ENCODE data around the gene NAT16.

Gene NAT16

GRCh38 chr7:101210143-101210542 lies 30.1 kb upstream of the NAT16 start:
- no peaks in the 10 kb centered on the region for H4K20me1 ChIP-seq (ENCODE audit: insufficient read depth, low read length)
- no peaks in the 10 kb centered on the region for H3K4me1 ChIP-seq (ENCODE audit: insufficient read depth, low read length)
- H3K4me3 ChIP-seq (ENCODE audit: low read depth in 1 of 2, low read length in 2 of 2): no peak overlapping the region
- ATAC-seq (ENCODE audit: insufficient read depth, low read depth) (no peak), DNase-seq (no peak)
- no peaks in the 10 kb centered on the region for H3K79me2 ChIP-seq (ENCODE audit: insufficient read depth, low read length)
- H3K27me3 ChIP-seq (ENCODE audit: insufficient read depth, low read length, poor library complexity): no peaks in the 10 kb centered on the region
- H3K36me3 ChIP-seq (ENCODE audit: insufficient read depth, low read length): peaks cover 26% of the 10 kb centered on the region
- no peak overlapping the region for H3K9ac ChIP-seq (ENCODE audit: low read depth, low read length)
- H3K27ac ChIP-seq (ENCODE audit: low read length): no peak overlapping the region
- H3K4me2 ChIP-seq (ENCODE audit: insufficient read depth, low read length): no peak overlapping the region
- H3K9me3 ChIP-seq (ENCODE audit: insufficient read depth, low read length, severe bottlenecking): no peaks in the 10 kb centered on the region
- TF ChIP-seq EZH2 (IDR thresholded peaks at IDR 0.05; ENCODE audit: borderline replicate concordance, low read depth, low read length, severe bottlenecking) (no peak), CTCF (IDR thresholded peaks at IDR 0.05; ENCODE audit: borderline replicate concordance, extremely low read depth, low read length, poor library complexity, severe bottlenecking) (no peak)
- no peak overlapping the region for H2AFZ ChIP-seq (ENCODE audit: low read depth, low read length)

- no peak for ATAC-seq (ENCODE audit: insufficient read depth, low read depth)
- DNase-seq: no peak
- TF ChIP-seq CTCF (IDR thresholded peaks at IDR 0.05; ENCODE audit: borderline replicate concordance, extremely low read depth, low read length, poor library complexity, severe bottlenecking): no peak
- no peak for TF ChIP-seq EZH2 (IDR thresholded peaks at IDR 0.05; ENCODE audit: borderline replicate concordance, low read depth, low read length, severe bottlenecking)
- H3K4me1 ChIP-seq (ENCODE audit: insufficient read depth, low read length): no peaks in the 10 kb centered on the region
- H3K4me3 ChIP-seq (ENCODE audit: low read depth in 1 of 2, low read length in 2 of 2): no peak overlapping the region
- H3K4me2 ChIP-seq (ENCODE audit: insufficient read depth, low read length): no peak overlapping the region
- H3K9me3 ChIP-seq (ENCODE audit: insufficient read depth, low read length, severe bottlenecking): no peaks in the 10 kb centered on the region
- no peaks in the 10 kb centered on the region for H4K20me1 ChIP-seq (ENCODE audit: insufficient read depth, low read length)
- no peak overlapping the region for H3K9ac ChIP-seq (ENCODE audit: low read depth, low read length)
- H3K27ac ChIP-seq (ENCODE audit: low read length): no peak overlapping the region
- H3K36me3 ChIP-seq (ENCODE audit: insufficient read depth, low read length): peaks cover 21% of the 10 kb centered on the region
- H3K27me3 ChIP-seq (ENCODE audit: insufficient read depth, low read length, poor library complexity): no peaks in the 10 kb centered on the region
- H2AFZ ChIP-seq (ENCODE audit: low read depth, low read length): no peak overlapping the region
- H3K79me2 ChIP-seq (ENCODE audit: insufficient read depth, low read length): no peaks in the 10 kb centered on the region
These were observed 28.7 kb upstream of the NAT16 start for GRCh38 chr7:101208794-101209193.

- no peak overlapping the region for H2AFZ ChIP-seq (ENCODE audit: low read depth, low read length)
- TF ChIP-seq CTCF (IDR thresholded peaks at IDR 0.05; ENCODE audit: borderline replicate concordance, extremely low read depth, low read length, poor library complexity, severe bottlenecking): no peak
- TF ChIP-seq EZH2 (IDR thresholded peaks at IDR 0.05; ENCODE audit: borderline replicate concordance, low read depth, low read length, severe bottlenecking): no peak
- H3K27me3 ChIP-seq (ENCODE audit: insufficient read depth, low read length, poor library complexity): no peaks in the 10 kb centered on the region
- H4K20me1 ChIP-seq (ENCODE audit: insufficient read depth, low read length): no peaks in the 10 kb centered on the region
- H3K9me3 ChIP-seq (ENCODE audit: insufficient read depth, low read length, severe bottlenecking): no peaks in the 10 kb centered on the region
- H3K79me2 ChIP-seq (ENCODE audit: insufficient read depth, low read length): no peaks in the 10 kb centered on the region
- H3K4me3 ChIP-seq (ENCODE audit: low read depth in 1 of 2, low read length in 2 of 2): no peak overlapping the region
- no peak for DNase-seq
- peaks cover 21% of the 10 kb centered on the region for H3K36me3 ChIP-seq (ENCODE audit: insufficient read depth, low read length)
- H3K27ac ChIP-seq (ENCODE audit: low read length): no peak overlapping the region
- H3K9ac ChIP-seq (ENCODE audit: low read depth, low read length): no peak overlapping the region
- no peak for ATAC-seq (ENCODE audit: insufficient read depth, low read depth)
- H3K4me1 ChIP-seq (ENCODE audit: insufficient read depth, low read length): no peaks in the 10 kb centered on the region
- H3K4me2 ChIP-seq (ENCODE audit: insufficient read depth, low read length): no peak overlapping the region
These were observed 27.4 kb upstream of the NAT16 start for GRCh38 chr7:101207459-101207858.

- Histone ChIP-seq H3K4me1 (ENCODE audit: insufficient read depth, low read length) (no peaks in the 10 kb centered on the region), H3K4me3 (ENCODE audit: low read depth in 1 of 2, low read length in 2 of 2) (no peak overlapping the region), H3K36me3 (ENCODE audit: insufficient read depth, low read length) (peaks cover 13% of the 10 kb centered on the region), H3K79me2 (ENCODE audit: insufficient read depth, low read length) (no peaks in the 10 kb centered on the region), H2AFZ (ENCODE audit: low read depth, low read length) (no peak overlapping the region), H3K9me3 (ENCODE audit: insufficient read depth, low read length, severe bottlenecking) (no peaks in the 10 kb centered on the region), H3K27ac (ENCODE audit: low read length) (no peak overlapping the region), H4K20me1 (ENCODE audit: insufficient read depth, low read length) (no peaks in the 10 kb centered on the region), H3K9ac (ENCODE audit: low read depth, low read length) (no peak overlapping the region), H3K27me3 (ENCODE audit: insufficient read depth, low read length, poor library complexity) (no peaks in the 10 kb centered on the region), H3K4me2 (ENCODE audit: insufficient read depth, low read length) (no peak overlapping the region)
- DNase-seq (no peak), ATAC-seq (ENCODE audit: insufficient read depth, low read depth) (no peak)
- TF ChIP-seq EZH2 (IDR thresholded peaks at IDR 0.05; ENCODE audit: borderline replicate concordance, low read depth, low read length, severe bottlenecking) (no peak), CTCF (IDR thresholded peaks at IDR 0.05; ENCODE audit: borderline replicate concordance, extremely low read depth, low read length, poor library complexity, severe bottlenecking) (no peak)
These were observed 26.6 kb upstream of the NAT16 start for GRCh38 chr7:101206665-101207042.

Data from DND-41 (cell line).